Liver (tissue), 9 donors: ENCODE data around the gene PCDHGA12. TPM values are rescaled to one million over a fixed set of nuclear protein-coding genes. Genes with fewer than 3 reads are reported as not detected.

Experiments used
- DNase-seq: peaks from one replicate; pipeline ENCODE4 v3.0.0-alpha.2; 2017; ENCODE audit warnings: low spot score
- H3K27ac ChIP-seq, 2 donors: one replicate each; pipeline ENCODE4 v1.7.0; 2013; ENCODE audit warnings: inconsistent platforms in 2 of 2, low read length in 2 of 2, control low read depth in 1 of 2, low read depth in 1 of 2, mild to moderate bottlenecking in 1 of 2
- H3K27me3 ChIP-seq, 4 donors: one replicate each; pipeline versions ENCODE4 v1.6.1 to v1.7.0; 2013; ENCODE audit warnings: low read length in 3 of 4, inconsistent platforms in 1 of 4, mild to moderate bottlenecking in 1 of 4, moderate library complexity in 1 of 4; ENCODE audit not compliant: control insufficient read depth in 4 of 4, insufficient read depth in 4 of 4
- H3K36me3 ChIP-seq, 4 donors: one replicate each; pipeline versions ENCODE4 v1.6.1 to v1.7.0; 2013; ENCODE audit warnings: low read length in 3 of 4, mild to moderate bottlenecking in 3 of 4, low read depth in 1 of 4, moderate library complexity in 1 of 4; ENCODE audit not compliant: control insufficient read depth in 4 of 4, insufficient read depth in 3 of 4
- H3K4me1 ChIP-seq, 4 donors: one replicate each; pipeline versions ENCODE4 v1.6.1 to v1.7.0; 2013; ENCODE audit warnings: low read length in 3 of 4, mild to moderate bottlenecking in 3 of 4, moderate library complexity in 1 of 4; ENCODE audit not compliant: control insufficient read depth in 4 of 4, insufficient read depth in 4 of 4
- H3K4me3 ChIP-seq, 3 donors: one replicate each; pipeline versions ENCODE4 v1.6.1 to v1.7.0; 2013; ENCODE audit warnings: low read length in 3 of 3, control low read depth in 1 of 3, low read depth in 1 of 3, mild to moderate bottlenecking in 1 of 3
- H3K9ac ChIP-seq, 2 donors: one replicate each; pipeline ENCODE4 v1.7.0; 2013; ENCODE audit warnings: low read length in 2 of 2, mild to moderate bottlenecking in 2 of 2, moderate library complexity in 2 of 2, control low read depth in 1 of 2, low read depth in 1 of 2
- H3K9me3 ChIP-seq, 4 donors: one replicate each; pipeline versions ENCODE4 v1.6.1 to v1.7.0; 2013; ENCODE audit warnings: low read length in 3 of 4; ENCODE audit not compliant: control insufficient read depth in 4 of 4
- FOXA1 ChIP-seq: IDR thresholded peaks from 2 replicates; pipeline ENCODE4 v1.6.1; 2016; ENCODE audit warnings: antibody characterized with exemption
- GABPA ChIP-seq, 2 donors: IDR thresholded peaks in 1 of 2; conservative IDR thresholded peaks in 1 of 2; 2 replicates each; pipeline ENCODE4 v1.6.1; 2016; ENCODE audit warnings: antibody characterized with exemption in 2 of 2, mild to moderate bottlenecking in 1 of 2, moderate library complexity in 1 of 2
- SP1 ChIP-seq: IDR thresholded peaks from 2 replicates; pipeline ENCODE4 v1.6.1; 2018; ENCODE audit warnings: antibody characterized with exemption, mild to moderate bottlenecking
- YY1 ChIP-seq: IDR thresholded peaks from 2 replicates; pipeline ENCODE4 v1.6.1; 2016; ENCODE audit warnings: antibody characterized with exemption, mild to moderate bottlenecking
- WGBS: extraction: QIAGEN DNeasy Blood & Tissue Kit; methylation state at CpG from one replicate; pipeline ENCODE4 v1.1.7; 2013; 5-methylcytosine and 5-hydroxymethylcytosine counted together
- polyA plus RNA-seq, 2 donors: library from polyadenylated mRNA; stranded (reverse) in 1 of 2; unstranded in 1 of 2; fragments of 200-250 nt in 1 of 2; fragments of >200 nt in 1 of 2; fragmentation: Nextera tagmentation in 1 of 2; extraction: Ambion mirVana in 1 of 2; gene quantifications; one replicate each; pipeline versions ENCODE4 v1.2.1 to v1.2.3, GENCODE V29; 2013 to 2015
- total RNA-seq, 2 donors: library from RNA; depleted of rRNA; stranded (reverse); fragments of >200 nt; gene quantifications; one replicate each; pipeline ENCODE4 v1.2.3, GENCODE V29; 2014
- TF ChIP-seq, protein P1 (sequence below): IDR thresholded peaks from 2 replicates; pipeline ENCODE4 v1.6.1; 2016; ENCODE audit warnings: antibody characterized with exemption
- TF ChIP-seq, protein P2 (sequence below): IDR thresholded peaks from 2 replicates; pipeline ENCODE4 v1.6.1; 2016; ENCODE audit warnings: antibody characterized with exemption
- TF ChIP-seq, protein P3 (sequence below): IDR thresholded peaks from 2 replicates; pipeline ENCODE4 v1.6.1; 2016; ENCODE audit warnings: antibody characterized with exemption
- TF ChIP-seq, protein P4 (sequence below): fragments of 150-350 bp; IDR thresholded peaks from 2 replicates; pipeline ENCODE4 v1.5.1; 2017; ENCODE audit warnings: improper control_type of control experiment, low read depth, low read length; ENCODE audit not compliant: missing input control
- TF ChIP-seq, protein P5 (sequence below): IDR thresholded peaks from 2 replicates; pipeline ENCODE4 v1.6.1; 2016; ENCODE audit warnings: antibody characterized with exemption, mild to moderate bottlenecking
- donor health status: healthy.
- donor health status: healthy.
- donor health status: healthy.
- donor health status: healthy.
- donor health status: healthy.

Gene PCDHGA12
- total and polyA plus RNA-seq, 4 donors: 0.37 to 1.9 (median 0.56) TPM

DNA sequence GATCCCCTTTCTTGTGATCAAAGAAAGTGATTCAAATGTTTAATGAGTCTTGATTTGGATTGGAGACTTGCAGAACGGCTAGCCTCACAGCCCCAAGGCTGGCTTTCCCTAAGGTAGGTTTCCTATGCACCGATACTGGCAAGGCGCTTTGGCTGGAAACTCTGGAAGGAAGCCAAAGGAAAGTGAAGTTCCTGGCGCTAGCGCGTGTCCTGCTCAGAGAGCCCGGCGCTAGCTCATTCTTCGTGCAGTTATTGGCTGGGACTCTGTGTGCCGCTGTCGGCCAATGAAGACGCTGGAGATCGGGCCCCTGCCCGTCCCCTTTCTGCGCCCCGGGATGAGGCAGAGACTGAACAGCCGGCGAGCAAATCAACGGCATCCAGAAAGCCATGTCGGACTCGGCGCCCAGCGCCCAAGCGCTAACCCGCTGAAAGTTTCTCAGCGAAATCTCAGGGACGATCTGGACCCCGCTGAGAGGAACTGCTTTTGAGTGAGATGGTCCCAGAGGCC lies 45.4 kb downstream of the PCDHGA12 start, which contains the start of gene PCDHGC3 (continued):
- TF ChIP-seq, protein P1, sequence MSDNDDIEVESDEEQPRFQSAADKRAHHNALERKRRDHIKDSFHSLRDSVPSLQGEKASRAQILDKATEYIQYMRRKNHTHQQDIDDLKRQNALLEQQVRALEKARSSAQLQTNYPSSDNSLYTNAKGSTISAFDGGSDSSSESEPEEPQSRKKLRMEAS: peak; percentile 93
- TF ChIP-seq, protein P2, sequence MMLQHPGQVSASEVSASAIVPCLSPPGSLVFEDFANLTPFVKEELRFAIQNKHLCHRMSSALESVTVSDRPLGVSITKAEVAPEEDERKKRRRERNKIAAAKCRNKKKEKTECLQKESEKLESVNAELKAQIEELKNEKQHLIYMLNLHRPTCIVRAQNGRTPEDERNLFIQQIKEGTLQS: no peak
- TF ChIP-seq SP1: peak; percentile 57
- TF ChIP-seq, protein P3, sequence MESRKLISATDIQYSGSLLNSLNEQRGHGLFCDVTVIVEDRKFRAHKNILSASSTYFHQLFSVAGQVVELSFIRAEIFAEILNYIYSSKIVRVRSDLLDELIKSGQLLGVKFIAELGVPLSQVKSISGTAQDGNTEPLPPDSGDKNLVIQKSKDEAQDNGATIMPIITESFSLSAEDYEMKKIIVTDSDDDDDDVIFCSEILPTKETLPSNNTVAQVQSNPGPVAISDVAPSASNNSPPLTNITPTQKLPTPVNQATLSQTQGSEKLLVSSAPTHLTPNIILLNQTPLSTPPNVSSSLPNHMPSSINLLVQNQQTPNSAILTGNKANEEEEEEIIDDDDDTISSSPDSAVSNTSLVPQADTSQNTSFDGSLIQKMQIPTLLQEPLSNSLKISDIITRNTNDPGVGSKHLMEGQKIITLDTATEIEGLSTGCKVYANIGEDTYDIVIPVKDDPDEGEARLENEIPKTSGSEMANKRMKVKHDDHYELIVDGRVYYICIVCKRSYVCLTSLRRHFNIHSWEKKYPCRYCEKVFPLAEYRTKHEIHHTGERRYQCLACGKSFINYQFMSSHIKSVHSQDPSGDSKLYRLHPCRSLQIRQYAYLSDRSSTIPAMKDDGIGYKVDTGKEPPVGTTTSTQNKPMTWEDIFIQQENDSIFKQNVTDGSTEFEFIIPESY: no peak

DNA sequence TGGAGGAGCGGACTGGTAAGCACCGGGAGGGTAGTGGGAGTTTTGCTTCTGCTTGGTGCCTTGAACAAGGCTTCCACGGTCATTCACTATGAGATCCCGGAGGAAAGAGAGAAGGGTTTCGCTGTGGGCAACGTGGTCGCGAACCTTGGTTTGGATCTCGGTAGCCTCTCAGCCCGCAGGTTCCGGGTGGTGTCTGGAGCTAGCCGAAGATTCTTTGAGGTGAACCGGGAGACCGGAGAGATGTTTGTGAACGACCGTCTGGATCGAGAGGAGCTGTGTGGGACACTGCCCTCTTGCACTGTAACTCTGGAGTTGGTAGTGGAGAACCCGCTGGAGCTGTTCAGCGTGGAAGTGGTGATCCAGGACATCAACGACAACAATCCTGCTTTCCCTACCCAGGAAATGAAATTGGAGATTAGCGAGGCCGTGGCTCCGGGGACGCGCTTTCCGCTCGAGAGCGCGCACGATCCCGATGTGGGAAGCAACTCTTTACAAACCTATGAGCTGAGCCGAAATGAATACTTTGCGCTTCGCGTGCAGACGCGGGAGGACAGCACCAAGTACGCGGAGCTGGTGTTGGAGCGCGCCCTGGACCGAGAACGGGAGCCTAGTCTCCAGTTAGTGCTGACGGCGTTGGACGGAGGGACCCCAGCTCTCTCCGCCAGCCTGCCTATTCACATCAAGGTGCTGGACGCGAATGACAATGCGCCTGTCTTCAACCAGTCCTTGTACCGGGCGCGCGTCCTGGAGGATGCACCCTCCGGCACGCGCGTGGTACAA lies 46.0 kb downstream of the PCDHGA12 start:
- Histone ChIP-seq H3K27ac (peak overlapping the region; percentile 68 to 71), H3K36me3 (no peaks in the 10 kb centered on the region), H3K9ac (peak overlapping the region; percentile 17 to 70), H3K27me3 (no peaks in the 10 kb centered on the region), H3K4me1 (peaks cover 0 to 31% (median 14%) of the 10 kb centered on the region in 4 donors), H3K4me3 (peak overlapping the region; percentile 64 to 72 (median 71)), H3K9me3 (no peaks in the 10 kb centered on the region)
- TF ChIP-seq GABPA (IDR thresholded peaks at IDR 0.05 in 1 of 2, conservative IDR thresholded peaks at IDR 0.05 in 1 of 2) (no peak), FOXA1 (no peak), YY1 (peak; percentile 33)
- TF ChIP-seq, protein P4, sequence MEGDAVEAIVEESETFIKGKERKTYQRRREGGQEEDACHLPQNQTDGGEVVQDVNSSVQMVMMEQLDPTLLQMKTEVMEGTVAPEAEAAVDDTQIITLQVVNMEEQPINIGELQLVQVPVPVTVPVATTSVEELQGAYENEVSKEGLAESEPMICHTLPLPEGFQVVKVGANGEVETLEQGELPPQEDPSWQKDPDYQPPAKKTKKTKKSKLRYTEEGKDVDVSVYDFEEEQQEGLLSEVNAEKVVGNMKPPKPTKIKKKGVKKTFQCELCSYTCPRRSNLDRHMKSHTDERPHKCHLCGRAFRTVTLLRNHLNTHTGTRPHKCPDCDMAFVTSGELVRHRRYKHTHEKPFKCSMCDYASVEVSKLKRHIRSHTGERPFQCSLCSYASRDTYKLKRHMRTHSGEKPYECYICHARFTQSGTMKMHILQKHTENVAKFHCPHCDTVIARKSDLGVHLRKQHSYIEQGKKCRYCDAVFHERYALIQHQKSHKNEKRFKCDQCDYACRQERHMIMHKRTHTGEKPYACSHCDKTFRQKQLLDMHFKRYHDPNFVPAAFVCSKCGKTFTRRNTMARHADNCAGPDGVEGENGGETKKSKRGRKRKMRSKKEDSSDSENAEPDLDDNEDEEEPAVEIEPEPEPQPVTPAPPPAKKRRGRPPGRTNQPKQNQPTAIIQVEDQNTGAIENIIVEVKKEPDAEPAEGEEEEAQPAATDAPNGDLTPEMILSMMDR: no peak
- TF ChIP-seq, protein P5, sequence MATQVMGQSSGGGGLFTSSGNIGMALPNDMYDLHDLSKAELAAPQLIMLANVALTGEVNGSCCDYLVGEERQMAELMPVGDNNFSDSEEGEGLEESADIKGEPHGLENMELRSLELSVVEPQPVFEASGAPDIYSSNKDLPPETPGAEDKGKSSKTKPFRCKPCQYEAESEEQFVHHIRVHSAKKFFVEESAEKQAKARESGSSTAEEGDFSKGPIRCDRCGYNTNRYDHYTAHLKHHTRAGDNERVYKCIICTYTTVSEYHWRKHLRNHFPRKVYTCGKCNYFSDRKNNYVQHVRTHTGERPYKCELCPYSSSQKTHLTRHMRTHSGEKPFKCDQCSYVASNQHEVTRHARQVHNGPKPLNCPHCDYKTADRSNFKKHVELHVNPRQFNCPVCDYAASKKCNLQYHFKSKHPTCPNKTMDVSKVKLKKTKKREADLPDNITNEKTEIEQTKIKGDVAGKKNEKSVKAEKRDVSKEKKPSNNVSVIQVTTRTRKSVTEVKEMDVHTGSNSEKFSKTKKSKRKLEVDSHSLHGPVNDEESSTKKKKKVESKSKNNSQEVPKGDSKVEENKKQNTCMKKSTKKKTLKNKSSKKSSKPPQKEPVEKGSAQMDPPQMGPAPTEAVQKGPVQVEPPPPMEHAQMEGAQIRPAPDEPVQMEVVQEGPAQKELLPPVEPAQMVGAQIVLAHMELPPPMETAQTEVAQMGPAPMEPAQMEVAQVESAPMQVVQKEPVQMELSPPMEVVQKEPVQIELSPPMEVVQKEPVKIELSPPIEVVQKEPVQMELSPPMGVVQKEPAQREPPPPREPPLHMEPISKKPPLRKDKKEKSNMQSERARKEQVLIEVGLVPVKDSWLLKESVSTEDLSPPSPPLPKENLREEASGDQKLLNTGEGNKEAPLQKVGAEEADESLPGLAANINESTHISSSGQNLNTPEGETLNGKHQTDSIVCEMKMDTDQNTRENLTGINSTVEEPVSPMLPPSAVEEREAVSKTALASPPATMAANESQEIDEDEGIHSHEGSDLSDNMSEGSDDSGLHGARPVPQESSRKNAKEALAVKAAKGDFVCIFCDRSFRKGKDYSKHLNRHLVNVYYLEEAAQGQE: no peak
- TF ChIP-seq, protein P3: no peak
- no peak for DNase-seq
- 4% methylated on average over 58 of the region's 58 CpGs for WGBS
